Stimulated activated CD4-positive, alpha-beta T cell treated with anti-CD3 and anti-CD28 coated beads, Interleukin-2, amount 100 ng/mL, for 4 hours (primary cell): ENCODE results near the gene TPM2.

Experiments
- DNase-seq: peaks from one replicate; pipeline ENCODE4 v3.0.0-alpha.2; 2020; ENCODE audit warnings: low read depth

The TPM2 gene

GRCh38 chr9:35718721-35719511, 29.2 kb upstream of the TPM2 start:
- DNase-seq, result no peak

- no peak for DNase-seq
Measured at GRCh38 chr9:35717132-35717870, 27.6 kb upstream of the TPM2 start.

DNA sequence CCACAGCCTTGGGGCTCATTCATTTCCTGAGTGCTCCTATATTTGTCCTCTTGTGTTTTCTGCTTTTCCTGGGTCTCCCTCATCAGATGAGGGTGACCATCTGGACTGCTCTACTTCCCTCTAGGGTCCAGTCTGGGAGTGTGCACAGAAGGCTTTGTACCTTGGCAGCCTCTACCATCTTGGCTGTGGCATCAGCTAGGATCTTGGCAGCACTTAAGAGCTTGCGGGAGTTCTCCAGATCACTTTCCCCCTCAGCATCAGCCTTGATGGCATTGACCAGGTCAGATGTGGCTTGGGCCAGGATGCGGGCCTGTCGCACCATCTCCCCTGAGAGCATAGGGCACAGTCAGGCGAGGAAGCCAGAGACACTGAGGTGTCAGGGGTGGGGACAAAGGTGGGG, 26.5 kb upstream of the TPM2 start:
- no peak for DNase-seq

- no peak for DNase-seq
Measured at GRCh38 chr9:35714579-35715252, 25.0 kb upstream of the TPM2 start.

DNA sequence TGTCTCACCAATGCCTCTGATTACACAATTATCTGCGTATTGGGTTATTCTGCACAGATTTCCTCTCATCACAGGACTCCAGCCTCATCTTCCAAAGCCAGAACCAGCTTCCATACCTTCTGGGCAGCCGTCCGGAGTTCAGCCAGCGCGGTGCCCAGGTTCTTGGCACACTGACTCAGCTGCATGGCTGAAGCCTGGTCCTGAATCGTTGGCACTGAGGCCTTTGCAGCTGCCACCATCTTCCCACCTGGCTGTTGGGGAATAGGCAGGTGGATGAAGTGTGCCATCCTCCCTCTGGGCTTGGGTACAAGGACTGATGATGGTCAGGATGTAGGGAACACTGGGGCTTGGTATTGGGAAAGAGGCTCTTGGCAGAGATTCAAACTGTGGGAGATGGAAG, 24.4 kb upstream of the TPM2 start:
- DNase-seq, result no peak

GRCh38 chr9:35713578-35713977, 23.9 kb upstream of the TPM2 start:
- no peak for DNase-seq

- DNase-seq, result no peak
Measured at GRCh38 chr9:35712762-35713400, 23.2 kb upstream of the TPM2 start.

DNA sequence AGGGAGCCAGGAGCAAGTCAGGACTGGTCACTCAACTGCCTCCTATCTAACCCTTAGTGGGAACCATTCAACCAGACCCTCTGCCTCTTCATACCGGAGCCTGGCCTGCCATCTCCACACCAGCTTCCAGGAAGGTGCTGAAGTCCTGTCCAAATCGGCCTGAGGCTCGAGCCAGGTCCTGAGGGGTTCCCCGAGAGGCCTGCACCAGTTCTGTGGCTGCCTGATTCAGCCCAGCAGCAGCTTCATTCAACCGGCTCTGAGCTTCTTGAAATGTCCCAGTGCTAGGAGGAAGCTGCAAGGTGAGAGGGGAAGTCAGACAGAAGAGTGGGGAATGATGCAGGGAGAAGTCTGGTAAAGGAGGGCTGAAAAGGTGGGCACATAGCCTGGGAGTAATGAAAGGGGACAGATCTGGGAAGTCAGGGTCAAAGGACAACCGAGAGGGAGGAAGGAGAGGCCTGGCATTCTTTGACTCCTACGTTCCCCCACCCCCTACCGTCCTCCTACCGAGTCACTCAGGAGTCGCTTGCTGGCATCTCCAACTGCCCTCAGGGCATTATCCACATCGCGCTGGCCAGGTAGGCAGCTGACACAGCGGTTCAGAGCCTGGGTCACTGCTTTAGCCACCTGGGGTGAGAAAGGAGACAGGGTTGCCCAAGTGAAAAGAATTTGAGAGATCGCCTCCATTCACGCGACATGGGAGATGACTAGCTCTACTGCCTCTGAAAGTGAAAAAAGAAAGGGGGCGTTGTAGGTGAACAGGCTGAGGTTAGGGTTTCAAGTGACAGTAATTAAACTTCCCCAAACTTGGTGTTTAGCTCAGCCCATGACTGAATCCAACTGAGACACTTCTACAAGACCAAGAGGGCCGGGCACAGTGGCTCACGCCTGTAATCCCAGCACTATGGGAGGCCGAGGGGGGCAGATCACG, 22.0 kb upstream of the TPM2 start:
- no peak for DNase-seq

DNA sequence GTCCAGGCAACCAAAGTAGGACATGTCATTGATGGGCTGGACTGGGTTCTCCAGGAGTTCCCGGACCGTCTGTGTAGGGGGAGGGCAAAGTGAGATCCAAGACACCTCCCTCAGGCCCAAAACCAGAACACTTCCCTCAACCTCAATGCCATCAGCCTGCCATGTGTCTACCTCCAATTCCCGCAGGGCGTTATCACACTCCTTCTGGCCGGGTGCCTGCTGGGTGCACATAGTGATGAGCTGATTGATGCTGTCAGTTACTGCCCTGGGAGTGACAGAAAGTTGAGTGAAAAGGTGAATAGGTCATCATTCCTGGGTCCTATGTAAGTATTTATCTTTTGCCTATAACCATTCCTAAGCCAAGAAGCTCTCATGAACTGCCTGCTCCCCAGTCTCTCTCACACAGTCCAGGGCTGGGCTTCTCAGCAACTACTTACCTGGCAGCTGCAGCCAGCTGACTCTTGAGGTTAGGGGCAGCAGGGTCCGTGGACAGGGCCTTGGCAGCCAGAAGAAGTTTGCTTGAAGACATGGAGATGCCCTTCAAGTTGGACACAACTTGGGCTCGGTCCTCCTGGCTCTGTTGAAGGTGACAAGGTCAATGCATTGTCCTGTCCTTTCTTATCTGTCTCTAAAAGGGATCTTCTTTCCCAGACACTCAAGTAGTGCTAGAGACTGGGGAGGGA, 21.2 kb upstream of the TPM2 start:
- no peak for DNase-seq

- no peak for DNase-seq
Measured at GRCh38 chr9:35708146-35708545, 18.4 kb upstream of the TPM2 start.

GRCh38 chr9:35706951-35707350, 17.2 kb upstream of the TPM2 start:
- no peak for DNase-seq

GRCh38 chr9:35705836-35706430, 16.2 kb upstream of the TPM2 start:
- no peak for DNase-seq

DNA sequence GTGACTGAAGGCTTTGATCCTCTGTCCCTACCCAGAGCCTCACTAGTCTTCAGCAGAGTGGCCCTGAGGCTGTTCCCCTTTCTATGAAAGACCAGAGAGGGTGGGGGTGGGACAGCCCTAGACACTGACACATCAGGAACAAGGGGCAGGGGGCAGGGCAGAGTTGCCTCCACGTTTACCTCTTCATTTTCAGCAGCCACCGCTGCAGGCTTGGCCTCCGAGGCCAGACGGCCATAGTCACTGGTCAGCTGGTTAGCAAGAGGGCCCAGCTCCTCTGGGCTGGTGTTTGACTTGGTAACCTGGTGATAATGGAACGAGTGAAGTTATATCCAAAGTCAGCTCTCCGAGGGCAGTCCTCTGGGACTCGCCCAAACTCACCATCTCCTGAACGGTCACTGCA, 15.6 kb upstream of the TPM2 start:
- no peak for DNase-seq

GRCh38 chr9:35703906-35704672, 14.4 kb upstream of the TPM2 start:
- no peak for DNase-seq

DNA sequence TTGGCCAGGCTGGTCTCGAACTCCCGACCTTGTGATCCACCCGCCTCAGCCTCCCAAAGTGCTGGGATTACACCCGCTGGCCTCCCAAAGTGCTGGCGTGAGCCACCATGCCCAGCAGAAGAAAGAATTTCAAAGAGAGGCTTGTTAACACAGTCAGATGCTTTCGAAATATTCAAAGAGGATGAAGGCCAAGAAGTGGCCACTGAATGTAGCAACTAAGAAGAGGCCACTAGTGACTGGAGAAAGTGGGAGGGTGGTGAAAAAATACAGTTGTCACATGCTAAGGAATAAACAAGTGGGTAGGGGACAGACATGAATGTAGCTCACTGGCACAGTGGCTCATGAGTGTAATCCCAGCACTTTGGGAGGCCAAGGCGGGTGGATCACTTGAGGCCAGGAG, 13.0 kb upstream of the TPM2 start:
- no peak for DNase-seq

- no peak for DNase-seq
Measured at GRCh38 chr9:35700942-35701341, 11.2 kb upstream of the TPM2 start.

GRCh38 chr9:35700031-35700430, 10.3 kb upstream of the TPM2 start:
- no peak for DNase-seq

- no peak for DNase-seq
Measured at GRCh38 chr9:35698231-35698630, 8.5 kb upstream of the TPM2 start.

- DNase-seq, result no peak
Measured at GRCh38 chr9:35697486-35697885, 7.8 kb upstream of the TPM2 start.
